Panc1 (cell line): ENCODE data around the gene SLC37A1.

Source experiments
- REST ChIP-seq, 2 experiments: IDR thresholded peaks; 2 replicates each; pipeline ENCODE4 v1.6.1; 2011 to 2012; ENCODE audit warnings: low read depth in 2 of 2, control low read depth in 1 of 2, low read length in 1 of 2, mild to moderate bottlenecking in 1 of 2, moderate library complexity in 1 of 2; ENCODE audit not compliant: insufficient read depth in 1 of 2
- SIN3A ChIP-seq: IDR thresholded peaks from 2 replicates; pipeline ENCODE4 v1.6.1; 2012; ENCODE audit warnings: low read depth, mild to moderate bottlenecking, low read length, moderate library complexity, borderline replicate concordance; ENCODE audit not compliant: insufficient read depth
- TCF7L2 ChIP-seq: IDR thresholded peaks from 2 replicates; pipeline ENCODE4 v1.6.1; 2011; ENCODE audit warnings: mild to moderate bottlenecking, low read depth, low read length, inconsistent platforms
- TF ChIP-seq, protein P1 (sequence below): fragments of 450-650 bp; IDR thresholded peaks from 2 replicates; pipeline ENCODE4 v1.5.1; 2017; ENCODE audit warnings: mild to moderate bottlenecking

DNA sequence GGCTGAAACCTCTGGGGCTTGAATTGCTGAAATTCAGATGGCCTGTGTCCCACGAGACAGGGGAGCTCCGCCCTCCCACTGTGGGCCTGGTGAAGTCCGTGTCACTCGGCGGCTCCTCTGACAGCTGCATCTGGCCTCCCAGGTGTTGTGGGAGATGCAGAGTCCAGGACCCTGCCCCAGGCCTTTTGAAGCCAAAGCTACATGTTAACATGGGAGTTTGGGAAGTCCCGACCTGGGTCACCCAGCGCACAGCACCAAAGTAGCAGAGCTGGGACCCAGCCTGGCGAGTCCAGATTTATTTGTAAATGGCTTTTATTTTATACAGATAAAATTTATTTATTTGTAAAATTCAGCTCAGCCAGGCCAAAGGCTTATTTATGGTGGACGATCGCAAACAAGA lies 28.9 kb downstream of the SLC37A1 start:
- TF ChIP-seq, protein P1, sequence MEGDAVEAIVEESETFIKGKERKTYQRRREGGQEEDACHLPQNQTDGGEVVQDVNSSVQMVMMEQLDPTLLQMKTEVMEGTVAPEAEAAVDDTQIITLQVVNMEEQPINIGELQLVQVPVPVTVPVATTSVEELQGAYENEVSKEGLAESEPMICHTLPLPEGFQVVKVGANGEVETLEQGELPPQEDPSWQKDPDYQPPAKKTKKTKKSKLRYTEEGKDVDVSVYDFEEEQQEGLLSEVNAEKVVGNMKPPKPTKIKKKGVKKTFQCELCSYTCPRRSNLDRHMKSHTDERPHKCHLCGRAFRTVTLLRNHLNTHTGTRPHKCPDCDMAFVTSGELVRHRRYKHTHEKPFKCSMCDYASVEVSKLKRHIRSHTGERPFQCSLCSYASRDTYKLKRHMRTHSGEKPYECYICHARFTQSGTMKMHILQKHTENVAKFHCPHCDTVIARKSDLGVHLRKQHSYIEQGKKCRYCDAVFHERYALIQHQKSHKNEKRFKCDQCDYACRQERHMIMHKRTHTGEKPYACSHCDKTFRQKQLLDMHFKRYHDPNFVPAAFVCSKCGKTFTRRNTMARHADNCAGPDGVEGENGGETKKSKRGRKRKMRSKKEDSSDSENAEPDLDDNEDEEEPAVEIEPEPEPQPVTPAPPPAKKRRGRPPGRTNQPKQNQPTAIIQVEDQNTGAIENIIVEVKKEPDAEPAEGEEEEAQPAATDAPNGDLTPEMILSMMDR: no peak
- TF ChIP-seq REST (IDR thresholded peaks at IDR 0.05; ENCODE audit: insufficient read depth in 1 of 2, low read depth in 2 of 2, low read length in 1 of 2) (no peak), TCF7L2 (no peak), SIN3A (no peak)
